HG02884 (cell line): ENCODE results near the gene KLHL35.

Experiments
- ATAC-seq: cut with Tn5 transposase; IDR thresholded peaks from one replicate; pipeline ENCODE4 v1.9.1; 2021; ENCODE audit warnings: mild to moderate bottlenecking, moderate library complexity; ENCODE audit not compliant: unreplicated experiment

The KLHL35 gene

GRCh38 chr11:75469785-75470405, 36.9 kb upstream of the KLHL35 start:
- no peak for ATAC-seq

- ATAC-seq: no peak
Measured at GRCh38 chr11:75468534-75469340, 35.7 kb upstream of the KLHL35 start.

DNA sequence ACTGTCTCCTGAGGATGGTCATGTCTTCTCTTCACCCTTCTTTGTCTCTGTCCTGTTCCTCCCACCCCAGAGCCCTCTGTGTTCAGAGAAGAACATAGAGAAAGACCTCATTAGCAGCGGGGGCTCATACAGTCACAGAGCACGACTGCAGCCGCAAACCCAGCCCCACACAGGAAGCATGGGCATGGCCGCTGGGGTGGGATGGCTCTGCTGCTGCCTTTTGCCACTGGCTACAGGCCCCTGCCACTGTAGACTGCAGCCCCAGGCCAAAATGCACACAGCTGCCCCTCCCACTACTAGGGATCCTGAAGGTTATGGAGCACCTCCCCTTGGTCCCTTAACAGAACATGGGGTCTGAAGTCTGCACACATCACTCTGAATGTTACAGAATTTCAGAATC, 34.9 kb upstream of the KLHL35 start:
- ATAC-seq: no peak

GRCh38 chr11:75467311-75467710, 34.3 kb upstream of the KLHL35 start:
- ATAC-seq: no peak

GRCh38 chr11:75465701-75466531, 32.9 kb upstream of the KLHL35 start:
- no peak for ATAC-seq

DNA sequence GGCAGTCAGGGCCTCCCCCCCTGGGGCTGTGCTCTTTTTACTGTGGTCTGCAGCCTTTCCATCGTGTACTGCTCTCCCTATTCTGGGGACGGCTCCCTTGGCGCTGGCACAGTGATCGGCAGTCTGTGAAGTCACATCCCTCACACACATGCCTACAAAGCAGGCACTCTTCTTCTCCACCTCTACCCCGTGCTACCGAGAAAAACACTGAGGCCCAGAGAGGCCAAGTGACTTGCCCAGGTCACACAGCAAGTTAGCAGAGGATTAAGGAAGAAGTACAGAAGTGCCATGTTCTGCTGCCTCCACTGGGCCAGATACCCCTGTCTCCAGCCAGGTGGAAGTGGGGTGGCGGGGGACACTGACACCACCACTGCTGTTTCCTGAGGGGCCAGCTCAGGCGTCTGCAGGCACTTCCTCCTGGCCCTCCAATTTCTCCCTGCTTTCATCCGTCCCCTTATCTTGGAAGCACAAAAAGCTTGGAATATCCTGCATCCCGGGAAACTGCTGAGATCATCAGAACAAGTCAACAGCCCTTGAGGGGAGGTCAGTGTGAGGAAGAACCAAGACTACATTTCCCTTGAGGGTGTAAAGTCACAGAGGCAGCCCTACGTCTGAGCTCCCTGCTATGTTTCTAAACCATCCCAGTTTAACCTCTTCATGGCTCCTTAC, 30.2 kb upstream of the KLHL35 start:
- no peak for ATAC-seq

DNA sequence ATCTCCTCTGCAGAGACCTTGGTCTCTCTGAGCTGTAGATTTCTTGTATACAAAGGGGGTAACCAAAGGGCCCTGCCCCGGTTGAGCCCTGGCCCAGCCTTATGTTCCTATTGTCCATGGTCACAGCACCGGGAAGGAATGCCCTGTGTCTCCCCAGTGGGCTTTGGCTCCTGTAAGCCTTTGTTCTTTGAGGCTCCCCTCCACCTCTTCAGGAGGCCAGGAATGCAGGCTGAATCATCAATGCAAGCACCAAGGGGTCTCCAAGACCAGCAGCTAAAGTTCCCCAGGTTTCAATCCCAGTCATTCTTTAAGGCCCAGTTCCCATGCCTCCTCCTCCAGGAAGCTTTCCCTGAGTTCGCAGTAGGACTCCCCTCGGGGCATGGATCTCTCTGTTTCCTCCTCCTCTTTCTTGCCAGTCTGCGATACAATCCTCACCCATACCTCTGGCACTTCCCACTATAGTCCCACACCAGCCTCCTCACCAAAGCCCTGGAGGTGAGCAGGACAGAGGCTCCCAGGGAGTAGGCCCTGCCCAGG, 29.2 kb upstream of the KLHL35 start:
- no peak for ATAC-seq

DNA sequence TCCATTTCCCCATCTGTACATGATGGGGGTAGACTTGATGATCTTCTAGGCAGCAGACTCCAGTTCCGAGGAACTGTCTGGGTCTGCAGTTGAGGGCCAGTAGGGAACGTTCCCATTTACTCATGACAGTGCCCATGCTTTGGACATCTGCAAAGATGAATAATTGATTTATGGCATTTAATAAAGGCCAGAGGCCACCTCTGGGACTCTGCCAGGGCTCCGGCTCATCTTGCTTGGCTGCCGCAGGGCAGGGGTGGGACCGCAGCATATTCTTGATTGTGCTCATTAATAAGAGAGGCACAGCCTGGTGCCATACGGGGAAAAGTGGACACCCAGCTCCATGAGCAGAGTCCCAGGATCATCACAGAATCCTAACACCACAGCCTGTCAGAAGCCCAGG, 28.1 kb upstream of the KLHL35 start:
- no peak for ATAC-seq

DNA sequence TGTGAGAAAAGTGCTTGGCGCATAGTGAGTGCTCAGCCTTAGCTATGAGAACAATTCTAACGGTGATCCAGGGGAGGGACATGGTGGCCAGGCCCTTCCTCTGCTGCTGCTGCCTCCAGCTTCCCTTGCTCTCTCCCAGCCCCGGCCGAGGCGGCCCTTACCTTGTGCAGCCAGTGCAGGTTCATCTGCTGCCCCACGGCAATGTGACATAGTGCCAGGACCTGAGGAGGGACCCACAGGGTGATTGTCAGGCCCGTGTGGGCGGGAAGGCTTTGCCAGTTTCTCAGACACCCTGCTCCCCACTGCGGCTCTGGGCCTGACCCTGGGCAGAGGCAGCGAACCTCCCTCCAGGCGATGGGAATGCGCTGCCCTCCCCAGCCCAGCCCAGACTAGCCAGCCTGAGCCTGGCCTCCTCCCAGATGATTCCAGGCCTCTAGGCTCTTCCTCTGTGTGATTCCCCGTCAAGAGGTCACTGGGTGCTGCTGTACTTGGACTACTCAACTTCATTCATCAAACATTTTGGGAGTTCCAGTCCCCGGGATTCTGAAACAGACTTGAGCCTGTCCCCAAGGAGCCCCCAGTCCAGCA, 23.7 kb upstream of the KLHL35 start:
- ATAC-seq: no peak

- ATAC-seq: no peak
Measured at GRCh38 chr11:75454987-75455386, 22.0 kb upstream of the KLHL35 start.

DNA sequence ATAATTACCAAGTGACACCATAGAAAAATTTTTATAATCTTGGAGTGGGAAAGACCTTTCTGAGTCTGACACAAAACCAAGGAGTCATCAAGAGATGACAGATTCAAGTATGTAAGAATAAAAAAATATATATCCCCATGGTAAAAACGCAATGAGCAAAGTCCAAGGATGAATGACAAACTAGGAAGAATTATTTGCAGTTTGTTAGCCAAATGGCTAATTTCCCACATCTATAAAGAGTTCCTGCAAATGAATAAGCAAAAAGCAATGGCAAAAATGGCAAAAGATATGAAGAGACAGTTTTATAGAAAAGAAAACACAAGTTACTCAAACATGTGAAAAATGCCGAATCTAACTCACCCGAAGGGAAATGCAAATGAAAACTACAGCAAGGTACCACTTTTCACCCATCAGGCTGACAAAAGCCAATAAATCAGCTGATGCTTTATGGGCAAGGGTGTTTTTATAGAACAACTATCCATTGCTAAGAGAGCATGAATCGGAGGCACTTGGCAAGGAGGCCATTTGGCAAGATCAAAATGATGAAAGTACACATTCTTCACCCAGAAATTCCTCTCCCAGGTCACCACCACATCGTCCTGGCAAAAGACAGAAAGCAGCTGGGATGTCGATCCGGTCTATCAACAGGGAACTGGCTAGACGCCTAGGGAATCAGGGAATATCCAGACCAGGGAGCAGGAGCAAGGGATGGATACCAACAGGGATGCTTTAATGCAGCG, 21.1 kb upstream of the KLHL35 start:
- ATAC-seq: no peak

DNA sequence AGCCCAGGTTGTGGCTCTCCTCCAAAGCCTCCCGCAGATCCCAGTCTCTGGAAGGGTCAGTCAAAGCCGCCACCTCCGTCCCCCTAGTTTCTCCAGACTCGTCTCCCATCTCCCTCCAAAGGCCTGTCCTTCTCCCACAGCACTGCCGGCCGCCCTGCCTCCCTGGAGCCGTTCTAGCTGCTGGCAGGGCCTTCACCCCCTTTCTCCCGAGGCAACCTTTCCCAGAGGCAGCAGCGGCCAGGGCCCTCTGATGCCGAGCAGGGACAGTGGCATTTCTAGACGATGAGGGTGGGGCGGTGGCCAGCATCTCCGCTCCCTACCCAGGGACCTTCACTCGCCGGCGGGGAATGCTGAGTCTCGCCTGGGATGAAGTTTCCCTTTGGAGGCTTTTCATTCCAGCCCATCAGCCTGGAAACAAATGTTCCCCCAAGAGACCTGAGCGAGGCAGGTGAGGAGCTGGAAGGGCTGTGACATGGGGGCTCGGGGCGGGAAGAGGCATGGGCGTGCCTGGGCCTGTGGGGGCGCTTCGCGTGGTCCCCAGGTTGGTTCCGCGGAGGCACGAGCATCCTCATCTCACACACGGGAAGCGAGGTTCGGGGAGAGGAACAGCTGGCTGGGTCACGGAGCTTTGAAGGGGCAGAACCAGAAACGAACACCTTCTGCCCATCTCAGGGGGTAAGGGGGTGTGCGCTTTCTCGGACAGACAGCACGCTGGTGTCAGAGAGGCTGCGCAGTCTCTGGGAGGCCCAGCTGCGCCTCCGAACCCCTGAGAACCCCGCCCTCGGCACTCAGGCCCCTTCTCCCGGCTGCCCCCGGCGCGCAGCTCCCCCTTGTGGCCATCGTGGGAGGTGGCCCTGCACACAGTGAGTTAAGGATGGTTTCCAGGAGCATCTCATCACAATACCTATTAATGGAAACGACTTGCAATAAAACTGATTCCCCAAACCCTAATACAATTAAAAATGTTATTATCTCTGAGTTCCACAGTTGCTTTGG, 18.1 kb upstream of the KLHL35 start:
- no peak for ATAC-seq

- no peak for ATAC-seq
Measured at GRCh38 chr11:75450236-75450635, 17.2 kb upstream of the KLHL35 start.

DNA sequence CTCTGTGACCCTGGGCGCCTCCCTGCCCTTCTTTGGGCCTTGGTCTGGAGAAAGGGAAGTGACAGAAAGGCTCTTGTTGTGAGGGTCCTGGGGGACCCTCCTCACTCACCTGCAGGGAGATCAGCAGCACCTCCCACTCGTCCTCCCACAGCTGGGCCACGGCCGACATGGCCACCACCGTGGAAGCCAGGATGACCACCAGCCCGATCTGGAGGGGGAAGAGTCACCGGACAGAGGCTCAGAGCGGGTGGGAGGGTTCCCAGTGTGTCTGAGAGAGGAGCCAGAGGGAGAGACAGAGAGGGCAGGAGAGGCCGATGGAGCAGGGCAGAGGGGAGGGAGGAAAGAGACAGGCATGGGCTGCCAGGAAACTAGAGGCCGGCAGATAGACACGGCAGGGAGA, 16.8 kb upstream of the KLHL35 start:
- no peak for ATAC-seq

DNA sequence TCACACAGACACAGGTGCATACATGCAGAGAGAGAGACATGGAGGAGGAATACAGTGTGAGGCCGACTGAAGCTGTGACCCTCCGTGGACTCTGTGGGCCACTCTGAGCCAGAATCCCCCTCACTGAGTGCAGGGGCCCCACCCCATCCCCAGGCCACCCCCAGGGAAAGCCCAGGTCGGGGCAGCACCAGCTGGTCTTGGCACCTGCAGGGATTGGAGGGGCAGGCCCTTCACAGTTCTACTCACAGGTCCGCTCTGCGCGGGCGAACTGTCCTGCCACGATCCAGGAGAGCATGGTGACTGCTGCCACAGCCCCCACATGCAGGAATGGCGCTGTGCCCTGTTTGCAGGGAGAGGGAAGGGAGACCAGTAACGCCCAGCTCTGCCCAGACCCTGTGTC, 16.3 kb upstream of the KLHL35 start:
- no peak for ATAC-seq

DNA sequence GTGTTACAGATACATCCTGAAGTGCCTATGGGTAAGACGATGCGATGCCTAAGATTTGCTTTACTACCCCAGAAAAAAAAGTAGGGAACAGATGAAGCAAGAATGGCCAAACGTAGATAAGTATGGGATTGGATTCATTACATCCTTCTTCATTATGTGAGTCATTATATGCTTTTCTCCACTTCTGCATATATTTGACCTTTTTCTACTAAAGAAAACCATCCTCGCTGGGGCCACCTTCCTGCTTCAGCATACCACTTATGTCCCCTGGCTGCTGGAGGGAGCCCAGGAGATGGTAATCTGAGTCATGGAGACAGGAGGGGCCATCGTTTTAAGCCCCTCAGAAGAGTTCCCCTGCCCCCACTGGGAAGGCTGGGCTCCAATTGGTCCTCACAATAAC, 14.4 kb upstream of the KLHL35 start:
- ATAC-seq: no peak

- ATAC-seq: no peak
Measured at GRCh38 chr11:75445315-75445953, 12.4 kb upstream of the KLHL35 start.

DNA sequence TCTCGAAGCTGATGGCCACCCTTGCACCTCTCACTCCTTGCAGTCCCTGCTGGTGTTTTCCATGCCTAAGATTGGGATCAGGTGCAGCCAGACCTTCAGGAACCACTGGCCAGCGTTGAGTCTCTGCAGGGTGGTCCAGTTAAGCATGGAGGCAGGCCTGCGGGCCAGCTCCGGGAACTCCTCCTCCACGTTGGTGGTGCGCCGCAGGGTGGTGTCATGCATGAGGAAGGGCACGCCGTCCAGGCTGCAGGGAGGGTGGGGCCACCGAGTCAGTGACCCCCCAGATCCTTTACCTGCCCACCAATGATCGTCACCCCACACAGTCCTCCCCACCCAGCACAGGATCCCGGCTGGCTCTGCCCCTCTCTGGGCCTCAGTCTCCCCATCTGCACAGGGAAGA, 10.0 kb upstream of the KLHL35 start:
- ATAC-seq: no peak
